ENCODE results near the gene IL20RB. TPM values are rescaled to one million over a fixed set of nuclear protein-coding genes. Genes with fewer than 3 reads are reported as not detected.

IL20RB gene
- total RNA-seq, 2 experiments from 2014 or later: 1.1 to 3.1 TPM

- no peaks in the 10 kb centered on the region for H4K20me1 ChIP-seq (ENCODE audit: insufficient read depth, low read length)
- H3K9me3 ChIP-seq (ENCODE audit: low read length): no peaks in the 10 kb centered on the region
- no peak overlapping the region for H3K4me2 ChIP-seq (ENCODE audit: low read length)
- no peaks in the 10 kb centered on the region; the same call in 1 of the 2 replicates for H3K9me2 ChIP-seq (ENCODE audit: insufficient read depth, low read length)
- ChIA-PET CTCF (ENCODE audit: unreplicated experiment) (no interaction called here), POLR2A (interaction anchor here (0.5 to 1.6 kb wide), 2 partner anchors 17 to 552 kb away, joined by 5 to 6 read pairs; no protein-coding TSS in a partner anchor)
- peaks cover 22% of the 10 kb centered on the region for H3K36me3 ChIP-seq (ENCODE audit: insufficient read depth, low read length)
- H3K79me2 ChIP-seq (ENCODE audit: insufficient read depth, low read depth, low read length): peaks cover 59% of the 10 kb centered on the region
- TF ChIP-seq CTCF (conservative IDR thresholded peaks at IDR 0.05; ENCODE audit: low read length) (no peak), EZH2phosphoT487 (IDR thresholded peaks at IDR 0.05; ENCODE audit: borderline replicate concordance, low read depth, low read length) (no peak)
- no peak overlapping the region for H3K27ac ChIP-seq (ENCODE audit: low read depth, low read length, poor library complexity, severe bottlenecking)
- DNase-seq (ENCODE audit: low spot score): no peak
- no TSS peak for BruUV-seq (replicated peaks)
- no peak overlapping the region for H2AFZ ChIP-seq (ENCODE audit: low read length)
- H3K4me3 ChIP-seq (ENCODE audit: low read depth, low read length, poor library complexity, severe bottlenecking): no peak overlapping the region
- intact Hi-C loops (cut with micrococcal nuclease; ENCODE audit: unreplicated experiment): no loop called here
- peaks cover 34% of the 10 kb centered on the region for H3K4me1 ChIP-seq (ENCODE audit: insufficient read depth, low read length, poor library complexity, severe bottlenecking)
These were observed 15.0 kb upstream of the IL20RB start for GRCh38 chr3:136942803-136943202.

GRCh38 chr3:136943436-136943835 lies 14.3 kb upstream of the IL20RB start:
- no peaks in the 10 kb centered on the region for H3K9me3 ChIP-seq (ENCODE audit: low read length)
- ChIA-PET POLR2A (interaction anchor here (1.6 kb wide), 1 partner anchor 17 kb away, joined by 5 read pairs; no protein-coding TSS in a partner anchor), CTCF (ENCODE audit: unreplicated experiment) (no interaction called here)
- H3K9me2 ChIP-seq (ENCODE audit: insufficient read depth, low read length): no peaks in the 10 kb centered on the region
- H3K36me3 ChIP-seq (ENCODE audit: insufficient read depth, low read length): peaks cover 22% of the 10 kb centered on the region
- H3K79me2 ChIP-seq (ENCODE audit: insufficient read depth, low read depth, low read length): peaks cover 53% of the 10 kb centered on the region
- H3K4me1 ChIP-seq (ENCODE audit: insufficient read depth, low read length, poor library complexity, severe bottlenecking): peaks cover 35% of the 10 kb centered on the region
- H4K20me1 ChIP-seq (ENCODE audit: insufficient read depth, low read length): no peaks in the 10 kb centered on the region
- no peak for DNase-seq (ENCODE audit: low spot score)
- intact Hi-C loops (cut with micrococcal nuclease; ENCODE audit: unreplicated experiment): no loop called here
- H3K4me3 ChIP-seq (ENCODE audit: low read depth, low read length, poor library complexity, severe bottlenecking): no peak overlapping the region
- no peak overlapping the region for H3K4me2 ChIP-seq (ENCODE audit: low read length)
- no peak overlapping the region for H2AFZ ChIP-seq (ENCODE audit: low read length)
- no peak overlapping the region for H3K27ac ChIP-seq (ENCODE audit: low read depth, low read length, poor library complexity, severe bottlenecking)
- TF ChIP-seq EZH2phosphoT487 (IDR thresholded peaks at IDR 0.05; ENCODE audit: borderline replicate concordance, low read depth, low read length) (no peak), CTCF (conservative IDR thresholded peaks at IDR 0.05; ENCODE audit: low read length) (no peak)
- no TSS peak for BruUV-seq (replicated peaks)

GRCh38 chr3:136946978-136947377 lies 10.8 kb upstream of the IL20RB start:
- intact Hi-C loops (cut with micrococcal nuclease; ENCODE audit: unreplicated experiment): no loop called here

More at GRCh38 chr3:136946978-136947377, 10.8 kb upstream of the IL20RB start:
- Histone ChIP-seq H3K79me2 (ENCODE audit: insufficient read depth, low read depth, low read length) (peaks cover 35% of the 10 kb centered on the region; the same call in 1 of the 2 replicates), H2AFZ (ENCODE audit: low read length) (no peak overlapping the region), H3K36me3 (ENCODE audit: insufficient read depth, low read length) (peaks cover 43% of the 10 kb centered on the region), H3K9me2 (ENCODE audit: insufficient read depth, low read length) (no peaks in the 10 kb centered on the region), H4K20me1 (ENCODE audit: insufficient read depth, low read length) (no peaks in the 10 kb centered on the region), H3K4me1 (ENCODE audit: insufficient read depth, low read length, poor library complexity, severe bottlenecking) (peaks cover 41% of the 10 kb centered on the region), H3K4me2 (ENCODE audit: low read length) (no peak overlapping the region), H3K4me3 (ENCODE audit: low read depth, low read length, poor library complexity, severe bottlenecking) (no peak overlapping the region), H3K27ac (ENCODE audit: low read depth, low read length, poor library complexity, severe bottlenecking) (no peak overlapping the region), H3K9me3 (ENCODE audit: low read length) (no peaks in the 10 kb centered on the region)
- TF ChIP-seq EZH2phosphoT487 (IDR thresholded peaks at IDR 0.05; ENCODE audit: borderline replicate concordance, low read depth, low read length) (no peak), CTCF (conservative IDR thresholded peaks at IDR 0.05; ENCODE audit: low read length) (no peak)
- ChIA-PET CTCF (ENCODE audit: unreplicated experiment) (no interaction called here), POLR2A (interaction anchor here (0.6 to 2.0 kb wide), 6 partner anchors 8 to 110 kb away, joined by 3 to 6 read pairs (median 4); no protein-coding TSS in a partner anchor)
- DNase-seq (ENCODE audit: low spot score): no peak
- BruUV-seq (replicated peaks): no TSS peak

All from OCI-LY7 (cell line).